Right kidney (tissue), 1 donor: ENCODE data around the gene ACTRT2.

Source experiments
- DNase-seq: peaks from one replicate; pipeline ENCODE4 v3.0.0-alpha.2; 2016

The ACTRT2 gene

GRCh38 chr1:3003039-3003940 lies 18.0 kb upstream of the ACTRT2 start:
- DNase-seq, result no peak

DNA sequence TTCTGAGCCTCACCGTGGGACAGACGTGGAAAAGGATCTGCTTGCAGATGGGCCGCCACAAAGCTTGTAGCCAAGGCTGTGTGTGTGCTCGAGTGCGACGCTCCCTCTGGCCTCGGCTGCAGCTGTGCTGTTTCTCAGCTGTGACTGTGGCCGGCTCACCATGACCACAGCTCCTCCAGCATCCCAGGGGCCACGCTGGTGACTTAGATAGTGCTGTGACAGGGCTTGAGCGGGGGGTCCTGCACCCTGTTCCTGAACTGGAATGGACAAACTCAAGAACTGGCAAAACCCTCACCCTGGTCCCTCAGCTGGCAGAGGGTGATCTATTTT lies 17.4 kb upstream of the ACTRT2 start:
- DNase-seq, result no peak

DNA sequence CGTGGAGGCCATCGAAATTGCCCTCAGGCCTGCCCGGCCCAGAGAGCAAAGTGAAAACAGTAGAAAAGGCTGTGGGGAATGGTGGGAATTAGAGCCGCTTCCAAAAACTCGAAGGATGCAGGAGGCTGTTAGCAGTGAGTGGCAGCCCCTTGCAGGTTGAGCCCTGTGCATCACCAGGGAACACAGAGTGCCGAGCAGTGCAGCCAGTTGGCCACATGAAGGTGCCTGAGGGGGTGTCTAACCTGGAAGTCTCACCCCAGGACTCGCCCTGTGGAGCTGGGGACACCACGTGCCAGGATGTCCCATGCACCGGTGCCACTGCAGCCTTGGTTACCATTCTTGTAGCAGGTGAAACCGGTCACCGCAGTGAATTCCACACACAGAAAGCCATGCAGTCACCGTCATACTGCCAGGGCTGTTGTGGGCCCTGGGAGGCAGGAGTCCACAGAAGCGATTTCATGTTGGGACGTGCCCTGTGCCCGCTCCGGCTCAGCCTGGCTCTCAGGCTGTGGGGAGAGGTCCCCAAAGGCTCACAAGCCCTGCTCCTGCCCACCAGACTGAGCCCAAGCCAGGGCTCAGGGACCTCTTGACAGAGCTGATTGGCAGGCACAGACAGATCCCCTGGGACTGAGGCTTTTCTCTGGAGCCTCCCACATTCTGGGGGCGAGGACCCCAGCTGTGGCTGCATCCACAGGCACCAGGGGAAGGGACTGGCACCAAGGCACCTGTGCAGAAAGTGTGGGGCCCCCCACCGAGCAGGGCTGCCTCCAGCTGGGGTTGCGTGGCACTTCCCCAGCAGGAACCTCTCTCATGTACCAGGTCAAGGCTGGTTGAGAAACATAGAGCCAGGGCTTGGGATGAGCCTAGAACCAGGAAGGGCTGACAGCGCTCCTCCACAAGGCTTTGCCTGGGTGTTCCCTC lies 16.7 kb upstream of the ACTRT2 start:
- DNase-seq, result no peak

DNA sequence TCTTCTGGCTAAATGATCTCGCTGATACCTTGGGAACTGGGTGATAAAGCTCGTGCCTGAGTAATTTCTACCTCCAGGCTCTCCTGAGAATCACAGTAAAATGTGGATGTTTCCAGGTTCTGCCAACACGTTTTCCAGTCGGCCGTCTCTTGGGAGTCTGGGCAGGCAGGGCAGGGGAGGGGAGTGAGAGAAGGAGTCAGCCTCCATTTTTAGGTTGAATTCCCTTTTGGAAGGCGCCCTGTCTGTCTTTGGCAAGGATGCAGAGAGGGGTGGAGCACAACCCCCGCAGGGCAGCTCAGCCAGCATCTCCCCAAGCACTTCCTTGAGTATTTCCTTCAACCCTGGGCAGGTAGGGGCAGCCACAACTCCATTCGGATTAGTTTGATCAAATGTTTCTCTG lies 15.5 kb upstream of the ACTRT2 start:
- DNase-seq, result no peak

DNA sequence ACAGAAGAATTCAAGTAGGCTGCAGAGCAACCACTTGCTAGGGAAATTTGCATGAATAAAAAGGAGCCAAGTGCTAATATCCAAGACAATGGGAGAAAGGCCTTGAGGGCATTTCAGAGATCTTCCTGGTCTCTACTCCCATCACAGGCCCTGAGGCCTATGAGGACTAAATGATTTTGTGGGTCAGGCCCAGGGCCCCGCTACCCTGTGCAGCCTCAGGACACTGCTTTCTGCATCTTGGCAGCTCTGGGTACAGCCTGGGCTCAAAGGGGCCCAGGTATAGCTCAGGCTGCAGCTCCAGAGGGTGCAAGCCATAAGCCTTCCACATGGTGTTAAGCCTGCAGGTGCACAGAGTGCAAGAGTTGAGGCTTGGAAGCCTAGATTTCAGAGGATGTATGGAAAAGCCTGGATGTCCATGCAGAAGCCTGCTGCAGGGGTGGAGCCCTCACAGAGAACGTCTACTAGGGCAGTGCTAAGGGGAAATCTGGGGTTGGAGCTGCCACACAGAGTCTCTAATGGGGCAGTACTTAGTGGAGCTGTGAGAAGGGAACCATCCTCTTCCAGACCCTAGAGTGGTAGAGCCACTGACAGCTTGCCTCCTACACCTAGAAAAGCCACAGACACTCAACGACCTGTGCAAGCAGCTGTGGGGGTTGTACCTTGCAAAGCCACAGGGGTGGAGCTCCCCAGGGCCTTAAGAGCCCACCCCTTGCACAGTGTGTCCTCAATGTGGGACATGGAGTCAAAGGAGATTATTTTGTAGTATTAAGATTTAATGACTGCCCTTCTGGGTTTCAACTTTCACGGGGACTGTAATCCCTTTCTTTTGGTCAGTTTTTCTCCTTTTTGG lies 13.7 kb upstream of the ACTRT2 start:
- DNase-seq, result no peak

DNA sequence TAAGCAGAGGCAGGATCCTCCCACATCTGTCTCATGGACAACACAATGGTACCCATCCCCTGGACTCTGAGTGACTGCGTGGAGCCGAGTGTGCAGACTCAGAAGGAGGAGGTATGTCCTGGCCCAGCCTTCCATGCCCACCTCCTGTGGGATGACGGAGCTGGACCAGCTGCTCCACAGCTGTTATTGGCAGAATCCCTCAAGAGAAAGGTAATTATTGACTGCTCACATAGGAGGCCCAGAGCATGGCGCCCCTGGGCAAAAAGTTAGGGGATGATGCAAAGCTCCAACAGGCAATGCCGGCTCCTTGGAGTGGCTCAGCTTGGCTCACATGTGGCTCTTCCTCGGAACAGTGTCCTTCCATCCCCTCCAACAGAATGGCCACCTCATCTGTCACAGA lies 12.2 kb upstream of the ACTRT2 start:
- no peak for DNase-seq

GRCh38 chr1:3009556-3009955 lies 11.7 kb upstream of the ACTRT2 start:
- DNase-seq, result no peak

- no peak for DNase-seq
Observed at GRCh38 chr1:3011127-3011526, 10.1 kb upstream of the ACTRT2 start.

GRCh38 chr1:3011631-3012455 lies 9.4 kb upstream of the ACTRT2 start:
- peak; percentile 64 for DNase-seq

DNA sequence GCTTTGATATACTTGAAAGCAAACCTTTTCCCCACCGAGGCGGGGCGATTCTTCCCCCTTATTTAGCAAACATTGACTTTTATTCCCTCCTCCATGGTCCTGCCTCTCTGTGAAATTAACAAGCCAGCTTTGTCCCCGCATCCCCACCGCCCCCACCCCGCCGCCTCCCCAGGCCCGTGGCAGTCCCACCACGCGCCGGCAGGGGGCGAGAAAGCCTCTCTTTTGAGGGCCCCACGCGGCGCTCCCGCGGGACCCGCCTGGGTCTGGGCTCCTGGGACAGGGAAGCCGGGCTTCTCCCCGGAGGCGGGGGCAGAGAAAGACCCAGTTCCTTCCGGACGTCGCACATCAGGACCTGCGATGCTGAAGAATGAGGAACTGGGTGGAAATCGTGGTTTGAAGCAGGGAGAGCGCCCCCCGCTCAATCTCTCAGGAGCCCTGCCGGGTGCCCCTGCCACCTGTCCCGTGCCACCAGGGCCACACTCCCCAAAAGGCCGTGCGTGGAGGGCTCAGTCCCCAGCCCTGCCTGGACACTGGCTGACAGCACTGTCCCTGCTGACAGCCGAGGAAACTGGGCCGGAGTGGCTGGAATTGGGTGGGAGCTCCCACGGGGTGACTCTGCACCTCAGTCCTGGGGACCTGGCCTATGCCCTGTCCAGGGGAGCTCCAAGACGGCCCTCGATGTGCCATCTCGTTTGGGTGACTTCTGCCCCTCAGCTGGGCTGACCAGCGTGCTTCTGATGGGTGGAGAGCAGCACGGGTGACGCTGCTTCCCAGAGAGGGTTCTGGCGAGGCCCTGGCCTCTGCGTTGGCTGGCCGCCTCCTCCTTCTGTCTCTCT lies 8.6 kb upstream of the ACTRT2 start:
- no peak for DNase-seq

DNA sequence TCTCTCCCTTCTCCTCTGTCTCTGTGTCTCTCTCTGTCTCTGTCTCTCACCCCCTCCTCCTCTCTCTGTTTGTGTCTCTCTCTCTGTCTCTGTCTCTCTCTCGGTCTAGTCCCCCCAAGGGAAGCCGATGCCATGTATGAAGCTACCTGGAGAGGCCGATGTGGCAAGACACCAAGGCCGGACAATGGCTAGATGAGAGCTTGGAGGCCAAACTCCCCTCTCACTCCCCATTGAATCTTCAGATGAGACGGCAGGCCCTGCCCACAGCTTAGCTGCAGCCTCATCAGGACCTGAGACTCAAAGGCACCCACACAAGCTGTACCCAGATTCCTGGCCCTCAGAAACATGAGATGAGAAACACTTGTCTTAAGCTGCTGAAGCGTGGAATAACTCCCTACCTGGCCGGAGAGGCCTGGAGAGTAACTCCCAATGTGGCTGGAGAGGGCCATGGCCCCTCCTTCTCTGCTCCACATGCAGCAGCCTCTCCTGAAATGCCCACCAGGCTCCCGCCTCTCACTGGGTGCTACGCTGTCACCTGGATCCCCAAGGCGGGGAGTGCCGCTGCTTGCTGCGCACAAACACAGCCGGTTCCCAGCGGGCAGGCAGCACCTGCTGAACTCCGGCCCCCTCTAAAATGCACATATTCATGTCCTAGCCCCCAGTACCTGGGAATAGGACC lies 7.8 kb upstream of the ACTRT2 start:
- DNase-seq, result no peak

DNA sequence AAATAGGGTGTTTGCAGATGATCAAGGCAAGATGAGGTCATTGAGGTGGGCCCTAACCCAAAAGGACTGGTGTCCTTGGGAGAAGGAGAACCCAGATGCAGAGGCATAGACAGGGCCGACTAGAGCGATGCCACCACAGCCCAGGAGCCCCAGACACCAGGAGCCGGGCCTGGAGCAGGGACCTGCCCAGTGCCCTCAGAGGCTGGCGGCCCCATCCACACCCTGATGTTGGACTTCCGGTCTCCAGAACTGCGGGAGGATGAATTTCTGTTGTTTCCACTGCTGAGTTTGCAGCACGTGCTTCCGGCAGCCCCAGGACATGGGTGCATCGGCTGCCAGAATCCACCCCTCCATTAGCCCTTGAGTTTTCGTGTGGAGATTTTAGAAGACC lies 7.2 kb upstream of the ACTRT2 start:
- no peak for DNase-seq

- no peak for DNase-seq
Observed at GRCh38 chr1:3014443-3015268, 6.6 kb upstream of the ACTRT2 start.

DNA sequence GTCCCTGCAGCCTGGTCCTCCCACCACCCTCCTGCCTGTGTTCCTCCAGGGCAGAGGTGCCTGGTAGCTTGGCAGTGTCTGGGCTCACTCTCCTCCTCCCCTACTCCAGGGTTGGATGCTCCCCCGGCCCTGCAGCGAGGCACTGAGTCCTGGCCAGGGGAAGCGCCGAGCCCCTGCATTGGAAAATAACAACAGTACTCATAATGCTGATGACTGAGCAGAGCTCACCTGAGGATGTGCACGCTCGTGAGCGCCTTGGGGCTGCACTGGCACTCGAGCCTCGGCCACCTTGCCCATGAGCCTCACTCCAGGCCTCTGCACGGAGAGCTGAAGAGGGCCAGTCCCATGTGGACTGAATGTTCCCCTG lies 6.0 kb upstream of the ACTRT2 start:
- DNase-seq, result no peak

DNA sequence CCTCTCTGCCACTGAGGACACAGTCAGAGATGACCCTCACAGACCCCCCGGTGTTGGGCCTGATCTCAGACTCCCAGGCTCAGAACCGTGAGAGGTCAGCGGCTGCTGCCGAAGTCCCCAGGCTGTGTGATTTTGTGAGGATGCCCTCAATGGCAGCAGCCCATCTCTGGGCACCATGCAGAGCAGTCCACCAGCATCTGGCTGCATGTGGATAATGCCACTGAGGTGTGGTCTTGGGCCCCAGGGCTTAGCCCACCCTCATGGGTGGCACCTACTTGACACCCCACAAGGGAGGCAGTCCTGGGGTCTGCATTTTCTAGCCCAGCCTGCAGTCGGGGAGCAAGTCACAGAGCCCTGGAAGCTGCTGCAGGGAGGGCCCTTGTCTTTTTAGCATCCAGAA lies 5.5 kb upstream of the ACTRT2 start:
- DNase-seq, result no peak

DNA sequence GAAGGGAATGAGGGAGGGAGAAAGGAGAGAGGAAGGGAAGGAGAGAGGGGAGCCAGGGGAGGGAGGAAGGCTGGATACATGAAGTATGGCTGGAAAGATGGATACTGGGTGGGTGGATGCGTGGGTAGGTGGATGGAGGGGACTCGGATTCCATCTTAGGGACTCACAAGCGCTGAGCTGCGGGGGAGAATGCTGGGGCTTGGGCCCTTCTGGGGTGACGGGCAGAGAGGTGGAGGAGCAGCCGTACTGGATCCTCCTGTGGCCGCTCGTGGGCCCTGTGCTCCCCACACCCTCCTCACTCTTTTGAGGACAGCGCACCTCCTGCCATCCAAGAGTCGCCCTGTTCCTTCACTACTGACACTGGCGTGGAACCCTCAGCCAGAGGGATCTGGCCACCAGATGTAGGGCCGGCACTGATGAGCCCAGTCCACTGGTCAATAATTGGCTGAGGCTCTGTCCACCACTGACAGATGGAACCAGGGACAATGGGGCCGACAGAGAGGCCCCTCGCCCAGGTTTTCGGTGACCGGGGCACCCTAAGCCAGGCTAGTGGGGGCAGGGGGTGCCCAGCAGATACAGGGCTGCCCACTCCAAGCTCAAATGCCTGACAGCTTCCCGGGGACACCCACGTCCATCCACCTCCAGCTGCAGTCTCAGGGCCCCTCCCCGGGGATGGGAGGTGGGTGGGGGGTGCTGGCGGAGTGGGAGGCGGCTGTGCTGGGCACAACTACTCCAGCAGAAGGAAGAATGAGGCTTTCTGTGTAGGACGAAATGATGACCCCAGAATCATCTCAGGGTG lies 4.4 kb upstream of the ACTRT2 start:
- DNase-seq, result no peak

DNA sequence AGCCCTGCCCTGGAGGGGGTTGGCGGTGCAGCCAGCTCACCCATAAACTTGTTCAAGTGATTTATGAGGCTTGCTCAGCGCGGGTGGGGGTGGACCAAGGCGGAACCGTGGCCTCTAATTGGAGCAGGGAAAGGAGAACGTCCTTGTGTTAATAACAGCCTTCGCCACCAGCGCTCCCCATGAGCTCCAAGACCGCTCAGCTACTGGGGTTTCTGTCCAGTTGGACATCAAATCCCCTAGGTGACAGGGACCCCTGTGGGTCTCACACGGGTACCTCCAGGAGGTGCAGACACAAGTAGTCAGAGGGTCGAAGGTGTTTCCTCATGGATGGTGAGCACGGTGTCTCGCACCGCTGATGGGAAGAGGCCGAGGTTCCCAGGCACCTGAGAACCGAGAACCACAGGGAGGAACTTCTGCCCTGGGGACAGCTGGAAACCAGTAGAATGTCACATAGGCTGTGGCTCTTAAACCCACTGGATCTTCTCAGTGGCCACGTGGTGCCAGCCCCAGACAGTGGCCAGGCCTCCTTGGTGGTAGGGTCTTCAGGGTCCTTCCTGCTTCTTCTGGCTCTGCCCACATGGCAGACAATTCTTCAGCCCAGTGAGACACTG lies 3.7 kb upstream of the ACTRT2 start:
- DNase-seq, result no peak

- no peak for DNase-seq
Observed at GRCh38 chr1:3018051-3018471, 3.2 kb upstream of the ACTRT2 start.
